Trophoblast cell (in vitro differentiated cells and primary cell): ENCODE measurements around the gene RNU11.

Source experiments
- DNase-seq, 2 donors: peaks; one replicate each; pipeline ENCODE4 v3.0.0-alpha.2; 2016
- H2AFZ ChIP-seq: 2 replicates; pipeline ENCODE4 v1.6.1; 2013; ENCODE audit warnings: low read length, moderate library complexity, mild to moderate bottlenecking; ENCODE audit not compliant: insufficient read depth, poor library complexity
- H2AK5ac ChIP-seq: 2 replicates; pipeline ENCODE4 v1.6.1; 2013; ENCODE audit warnings: mild to moderate bottlenecking, low read length
- H2BK120ac ChIP-seq: 2 replicates; pipeline ENCODE4 v1.6.1; 2013; ENCODE audit warnings: low read length, mild to moderate bottlenecking, moderate library complexity; ENCODE audit not compliant: insufficient read depth, poor library complexity
- H2BK12ac ChIP-seq: 2 replicates; pipeline ENCODE4 v1.6.1; 2013; ENCODE audit warnings: mild to moderate bottlenecking, low read length, moderate library complexity
- H2BK5ac ChIP-seq: 2 replicates; pipeline ENCODE4 v1.6.1; 2013; ENCODE audit warnings: low read length, low read depth, moderate library complexity, mild to moderate bottlenecking; ENCODE audit not compliant: poor library complexity
- H3K14ac ChIP-seq: 2 replicates; pipeline ENCODE4 v1.6.1; 2013; ENCODE audit warnings: mild to moderate bottlenecking, low read length
- H3K18ac ChIP-seq: 2 replicates; pipeline ENCODE4 v1.6.1; 2013; ENCODE audit warnings: mild to moderate bottlenecking, low read length
- H3K23ac ChIP-seq: 2 replicates; pipeline ENCODE4 v1.6.1; 2013; ENCODE audit warnings: low read length
- H3K27ac ChIP-seq: 2 replicates; pipeline ENCODE4 v1.5.1; 2013; ENCODE audit warnings: low read depth, mild to moderate bottlenecking, inconsistent platforms, low read length, moderate library complexity
- H3K27me3 ChIP-seq: 2 replicates; pipeline ENCODE4 v1.6.1; 2013; ENCODE audit warnings: inconsistent platforms, mild to moderate bottlenecking, low read length, moderate library complexity; ENCODE audit not compliant: insufficient read depth
- H3K36me3 ChIP-seq, 2 experiments: 1 replicate in 1 of 2; 2 replicates in 1 of 2; pipeline ENCODE4 v1.6.1; 2013; ENCODE audit warnings: low read length in 2 of 2, mild to moderate bottlenecking in 2 of 2, moderate library complexity in 1 of 2; ENCODE audit not compliant: insufficient read depth in 2 of 2, control insufficient read depth in 1 of 2
- H3K4ac ChIP-seq: 2 replicates; pipeline ENCODE4 v1.6.1; 2013; ENCODE audit warnings: low read depth, mild to moderate bottlenecking, low read length, moderate library complexity
- H3K4me1 ChIP-seq, 2 experiments: 1 replicate in 1 of 2; 2 replicates in 1 of 2; pipeline ENCODE4 v1.6.1; 2013; ENCODE audit warnings: low read length in 2 of 2, mild to moderate bottlenecking in 2 of 2, moderate library complexity in 1 of 2; ENCODE audit not compliant: insufficient read depth in 2 of 2, control insufficient read depth in 1 of 2
- H3K4me2 ChIP-seq: 2 replicates; pipeline ENCODE4 v1.6.1; 2013; ENCODE audit warnings: inconsistent platforms, mild to moderate bottlenecking, low read length, moderate library complexity
- H3K4me3 ChIP-seq: 2 replicates; pipeline ENCODE4 v1.5.1; 2013; ENCODE audit warnings: mild to moderate bottlenecking, low read depth, low read length, inconsistent platforms
- H3K79me1 ChIP-seq: one replicate; pipeline ENCODE4 v1.6.1; 2013; ENCODE audit warnings: low read length
- H3K79me2 ChIP-seq: 2 replicates; pipeline ENCODE4 v1.6.1; 2013; ENCODE audit warnings: low read length, mild to moderate bottlenecking; ENCODE audit not compliant: control insufficient read depth, insufficient read depth, poor library complexity
- H3K9ac ChIP-seq: 2 replicates; pipeline ENCODE4 v1.6.1; 2013; ENCODE audit warnings: mild to moderate bottlenecking, low read length
- H3K9me3 ChIP-seq: 2 replicates; pipeline ENCODE4 v1.6.1; 2013; ENCODE audit warnings: low read depth, mild to moderate bottlenecking, control low read depth, inconsistent platforms, low read length; ENCODE audit not compliant: insufficient read depth
- H4K12ac ChIP-seq: 2 replicates; pipeline ENCODE4 v1.6.1; 2013; ENCODE audit warnings: low read depth, mild to moderate bottlenecking, low read length, moderate library complexity
- H4K8ac ChIP-seq: 2 replicates; pipeline ENCODE4 v1.6.1; 2013; ENCODE audit warnings: low read depth, mild to moderate bottlenecking, low read length, moderate library complexity
- H4K91ac ChIP-seq: one replicate; pipeline ENCODE4 v1.6.1; 2013; ENCODE audit warnings: low read depth, mild to moderate bottlenecking, low read length, moderate library complexity
- WGBS: extraction: QIAGEN DNeasy Blood & Tissue Kit; methylation state at CpG from one replicate; pipeline ENCODE4 v1.1.7; 2013; ENCODE audit warnings: missing lambda C conversion rate; ENCODE audit not compliant: insufficient read length, insufficient coverage; ENCODE audit errors: extremely low coverage; 5-methylcytosine and 5-hydroxymethylcytosine counted together

The RNU11 gene

DNA sequence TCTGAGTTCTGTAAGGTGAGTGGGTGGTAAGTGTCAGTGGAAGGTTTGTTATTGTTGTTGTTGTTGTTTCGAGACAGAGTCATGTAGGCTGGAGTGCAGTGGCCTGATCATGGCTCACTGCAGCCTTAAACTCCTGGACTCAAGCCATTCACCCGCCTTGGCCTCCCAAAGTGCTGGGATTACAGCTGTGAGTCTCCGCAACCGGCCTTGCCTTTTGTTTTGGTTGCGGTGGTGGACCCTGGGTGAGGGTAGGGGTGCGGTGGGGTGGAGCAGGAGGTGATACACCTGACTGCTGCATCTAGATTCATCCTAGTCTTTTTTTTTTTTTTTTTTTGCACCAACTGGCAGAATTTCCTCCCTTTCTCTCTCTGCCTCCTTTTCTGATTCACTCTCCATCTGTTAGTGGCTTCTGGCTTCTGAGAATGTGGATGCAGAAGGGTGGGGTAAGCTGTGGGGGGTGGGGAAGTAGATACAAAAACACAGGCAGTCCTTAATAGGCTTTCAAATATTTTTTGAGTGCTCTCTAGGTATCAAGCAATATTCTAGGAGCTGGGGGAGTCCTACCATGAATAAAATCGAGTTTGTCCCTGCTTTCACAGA is 15.6 kb downstream of the RNU11 start:
- DNase-seq: no peak
- H3K4me3 ChIP-seq: no peak overlapping the region
- no peak overlapping the region for H3K23ac ChIP-seq
- no peak overlapping the region for H2AK5ac ChIP-seq
- no peak overlapping the region for H2BK12ac ChIP-seq
- H3K18ac ChIP-seq: no peak overlapping the region
- H2BK5ac ChIP-seq: no peak overlapping the region
- H3K79me2 ChIP-seq: peaks cover 2% of the 10 kb centered on the region
- H3K27ac ChIP-seq: no peak overlapping the region
- peaks cover 11% of the 10 kb centered on the region for H3K79me1 ChIP-seq
- WGBS: no CpG with 5 or more reads among the region's 7 CpGs
- H4K91ac ChIP-seq: no peak overlapping the region
- H3K4me1 ChIP-seq: peaks cover 0 to 2% of the 10 kb centered on the region in 2 experiments
- no peaks in the 10 kb centered on the region for H3K27me3 ChIP-seq
- H3K9ac ChIP-seq: no peak overlapping the region
- H4K12ac ChIP-seq: no peak overlapping the region
- no peak overlapping the region for H3K14ac ChIP-seq
- H3K4ac ChIP-seq: no peak overlapping the region
- H2BK120ac ChIP-seq: no peak overlapping the region
- H2AFZ ChIP-seq: no peak overlapping the region
- no peak overlapping the region for H4K8ac ChIP-seq
- H3K9me3 ChIP-seq: no peaks in the 10 kb centered on the region
- no peaks in the 10 kb centered on the region for H3K36me3 ChIP-seq
- no peak overlapping the region for H3K4me2 ChIP-seq

DNA sequence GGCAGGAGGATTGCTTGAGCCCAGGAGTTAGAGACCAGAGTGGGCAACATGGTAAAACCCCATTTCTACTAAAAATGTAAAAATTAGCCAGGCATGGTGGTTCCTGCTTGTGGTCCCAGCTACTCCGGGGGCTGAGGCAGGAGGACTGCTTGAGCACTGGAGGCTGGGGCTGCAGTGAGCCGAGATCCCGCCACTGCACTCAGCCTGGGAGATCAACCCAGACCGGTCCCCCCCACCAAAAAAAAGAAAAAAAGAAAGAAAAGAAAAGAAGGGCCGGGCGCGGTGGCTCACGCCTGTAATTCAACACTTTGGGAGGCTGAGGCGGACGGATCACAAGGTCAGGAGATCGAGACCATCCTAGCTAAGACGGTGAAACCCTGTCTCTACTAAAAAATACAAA is 18.4 kb downstream of the RNU11 start:
- Histone ChIP-seq H3K79me2 (peaks cover 13% of the 10 kb centered on the region), H3K4me3 (no peak overlapping the region), H4K91ac (no peak overlapping the region), H4K8ac (no peak overlapping the region), H2BK5ac (no peak overlapping the region), H3K36me3 (no peaks in the 10 kb centered on the region), H3K9ac (no peak overlapping the region), H3K4ac (peak overlapping the region; percentile 43), H2AFZ (no peak overlapping the region), H3K14ac (peak overlapping the region; percentile 57), H3K4me1 (peaks cover 2 to 3% of the 10 kb centered on the region in 2 experiments), H3K23ac (no peak overlapping the region), H4K12ac (no peak overlapping the region), H3K18ac (no peak overlapping the region), H3K79me1 (peaks cover 19% of the 10 kb centered on the region), H3K9me3 (no peaks in the 10 kb centered on the region), H3K27me3 (no peaks in the 10 kb centered on the region), H2BK12ac (peak overlapping the region; percentile 61), H2BK120ac (peak overlapping the region; percentile 69), H3K4me2 (no peak overlapping the region), H3K27ac (no peak overlapping the region), H2AK5ac (no peak overlapping the region)
- DNase-seq: no peak
- no CpG with 5 or more reads among the region's 12 CpGs for WGBS

DNA sequence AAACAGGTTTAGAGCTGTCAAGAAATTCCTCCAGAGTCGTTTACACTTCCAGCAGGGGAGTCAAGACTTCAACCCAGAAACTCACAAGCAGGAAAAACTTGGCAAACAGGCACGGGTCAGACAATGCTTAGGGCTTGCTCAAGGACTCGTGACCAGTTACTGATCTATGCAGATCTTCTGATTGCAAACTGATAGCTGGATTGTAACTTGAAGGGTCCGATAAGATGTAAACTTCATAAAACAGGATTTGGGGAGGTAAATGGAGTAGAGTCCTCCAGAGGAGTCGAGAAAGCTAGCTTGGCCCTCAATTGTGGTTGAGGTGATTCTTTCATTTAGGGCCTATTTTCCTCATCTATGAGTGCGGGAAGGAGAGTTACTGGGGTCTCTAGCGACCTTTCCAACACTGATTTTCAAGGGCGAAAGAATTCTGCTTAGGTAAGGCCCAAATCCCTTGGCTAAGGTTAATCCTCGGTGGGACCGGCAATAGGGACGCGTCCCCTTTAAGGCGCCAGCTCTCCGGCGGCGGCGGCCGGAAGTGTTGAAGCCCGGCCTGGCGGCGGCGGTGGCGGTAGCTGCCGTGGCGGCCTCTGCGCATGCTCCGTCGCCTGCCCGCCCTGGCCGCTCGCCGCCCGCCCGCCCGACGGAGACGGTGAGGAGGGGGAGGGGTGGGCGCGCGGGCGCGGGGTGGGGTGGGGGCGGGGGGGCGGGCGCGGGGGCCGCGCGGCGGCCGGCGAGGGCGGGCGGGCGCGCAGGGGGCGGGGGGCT is 20.0 kb downstream of the RNU11 start, which contains the start of gene GMEB1:
GMEB1 (plus strand) TSS at position 594 of the 765 bp plus-strand sequence. CDS start 14,829 bp downstream, outside the sequence.
- Histone ChIP-seq H3K9me3 (no peaks in the 10 kb centered on the region), H4K12ac (peak within 1 kb of the TSS; percentile 83), H3K4me3 (peak within 1 kb of the TSS; percentile 75), H3K18ac (peak within 1 kb of the TSS; percentile 98), H3K9ac (peak within 1 kb of the TSS; percentile 96), H2AK5ac (peak within 1 kb of the TSS; percentile 100), H3K4me1 (peaks cover 2 to 3% of the 10 kb centered on the region in 2 experiments), H3K4ac (peak within 1 kb of the TSS; percentile 96), H3K79me2 (peaks cover 13% of the 10 kb centered on the region), H3K4me2 (peak within 1 kb of the TSS; percentile 71), H2BK120ac (peak within 1 kb of the TSS; percentile 99), H3K27me3 (no peaks in the 10 kb centered on the region), H3K36me3 (peaks cover 0 to 2% of the 10 kb centered on the region in 2 experiments), H2AFZ (peak within 1 kb of the TSS; percentile 99), H3K27ac (peak within 1 kb of the TSS; percentile 100), H4K8ac (peak within 1 kb of the TSS; percentile 99), H4K91ac (peak within 1 kb of the TSS; percentile 99), H2BK5ac (peak within 1 kb of the TSS; percentile 99), H3K79me1 (peaks cover 19% of the 10 kb centered on the region), H2BK12ac (peak within 1 kb of the TSS; percentile 90), H3K14ac (peak within 1 kb of the TSS; percentile 99), H3K23ac (no peak within 1 kb of the TSS)
- DNase-seq: peak; percentile 87 to 94
- no CpG with 5 or more reads among the region's 57 CpGs for whole genome bisulfite sequencing

DNA sequence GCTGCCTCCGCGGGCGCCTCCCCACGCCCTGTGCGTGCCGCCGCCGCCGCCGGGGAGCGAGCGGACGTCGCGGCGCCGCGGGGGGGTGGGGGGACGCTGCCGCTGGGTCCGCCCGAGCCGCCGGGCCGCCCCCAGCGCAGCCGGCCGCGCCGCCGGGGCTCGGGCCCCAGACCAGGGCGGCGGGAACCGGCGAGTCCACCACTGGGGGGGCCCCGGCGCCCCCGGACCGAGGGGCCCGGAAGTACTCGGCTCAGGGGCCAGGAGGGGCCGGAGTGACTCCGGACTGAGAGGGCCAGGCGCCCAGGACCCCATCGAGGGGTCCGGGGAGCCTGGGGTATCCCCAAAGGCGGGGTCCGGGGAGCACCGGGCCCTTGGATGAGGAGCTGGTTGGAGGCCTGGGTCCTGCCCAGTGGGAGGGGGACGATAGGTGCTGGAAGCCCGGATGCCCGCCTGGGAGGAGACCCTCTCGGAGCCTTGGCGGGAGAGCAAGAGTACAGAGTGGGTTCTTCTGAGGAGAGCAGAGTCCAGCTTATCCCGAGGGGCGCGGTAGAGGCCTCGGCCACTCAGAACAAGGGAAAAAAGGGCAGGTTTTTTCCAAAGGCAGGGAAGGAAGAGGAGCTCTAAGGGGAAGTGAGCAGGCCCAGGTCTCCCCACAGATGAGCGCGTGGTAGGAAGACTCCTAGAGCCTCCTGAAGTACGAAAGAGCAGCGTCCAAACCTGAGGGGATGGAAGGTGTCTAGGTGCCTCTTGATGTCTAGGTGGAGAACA is 20.7 kb downstream of the RNU11 start:
- peaks cover 2 to 3% of the 10 kb centered on the region in 2 experiments for H3K4me1 ChIP-seq
- peak overlapping the region; percentile 99 for H3K14ac ChIP-seq
- no peaks in the 10 kb centered on the region for H3K27me3 ChIP-seq
- peak overlapping the region; percentile 96 for H3K9ac ChIP-seq
- peaks cover 0 to 2% of the 10 kb centered on the region in 2 experiments for H3K36me3 ChIP-seq
- peak; percentile 20 to 51 for DNase-seq
- H4K91ac ChIP-seq: peak overlapping the region; percentile 99
- peak overlapping the region; percentile 56 for H2AFZ ChIP-seq
- H3K18ac ChIP-seq: peak overlapping the region; percentile 98
- no peak overlapping the region for H2BK12ac ChIP-seq
- H3K9me3 ChIP-seq: no peaks in the 10 kb centered on the region
- peaks cover 13% of the 10 kb centered on the region for H3K79me2 ChIP-seq
- peak overlapping the region; percentile 100 for H3K27ac ChIP-seq
- H4K12ac ChIP-seq: peak overlapping the region; percentile 76
- peak overlapping the region; percentile 99 for H4K8ac ChIP-seq
- H2BK120ac ChIP-seq: peak overlapping the region; percentile 99
- H3K79me1 ChIP-seq: peaks cover 19% of the 10 kb centered on the region
- peak overlapping the region; percentile 99 for H2BK5ac ChIP-seq
- peak overlapping the region; percentile 96 for H3K4ac ChIP-seq
- H3K23ac ChIP-seq: no peak overlapping the region
- H2AK5ac ChIP-seq: peak overlapping the region; percentile 100
- H3K4me2 ChIP-seq: peak overlapping the region; percentile 58
- peak overlapping the region; percentile 75 for H3K4me3 ChIP-seq
- WGBS: no CpG with 5 or more reads among the region's 63 CpGs
